Posterior cingulate gyrus (tissue), 11 donors: Measurements from ENCODE around the gene SHC3.

ENCODE experiments used
- DNase-seq, 10 donors: peaks; one replicate each; pipeline versions ENCODE4 v3.0.0 to v3.0.0-alpha.2; 2020 to 2021; ENCODE audit warnings: mixed read lengths in 3 of 10
- intact Hi-C: fragments of 100-400 bp; cut with DNase I; formaldehyde crosslinking; loops from one replicate; pipeline ENCODE4 v1.15.1; 2023

Gene SHC3

DNA sequence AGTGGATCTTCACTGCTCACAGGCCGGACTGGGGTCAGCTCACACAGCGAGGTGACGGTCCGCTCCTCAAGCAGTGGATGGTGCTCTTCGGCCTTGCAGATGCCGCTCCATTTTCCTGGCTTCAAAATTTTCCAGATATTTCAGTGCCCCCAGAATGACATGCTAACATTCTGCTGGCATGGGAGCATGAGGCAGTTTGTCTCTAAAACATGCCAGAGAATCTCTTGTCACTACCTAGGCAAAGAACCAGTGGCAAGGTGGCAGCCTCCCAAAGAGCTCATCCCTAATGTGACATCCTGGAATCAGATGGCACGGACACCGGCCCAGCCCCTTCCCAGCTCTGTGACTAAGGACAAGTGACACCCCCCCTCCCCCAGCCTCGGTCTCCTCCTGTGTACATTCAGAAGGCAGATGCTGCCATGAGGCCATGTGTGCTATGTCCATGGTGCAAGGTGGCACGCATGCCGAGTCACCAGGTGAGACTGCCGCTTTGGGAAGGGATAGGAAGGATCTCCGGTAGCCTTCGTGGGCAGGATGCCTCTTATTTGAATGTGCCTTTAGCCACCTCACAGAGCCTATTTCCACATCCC, 184.7 kb downstream of the SHC3 start:
- peak in 1 of 10 donors; percentile 50 for DNase-seq
- intact Hi-C loops = no loop called here

DNA sequence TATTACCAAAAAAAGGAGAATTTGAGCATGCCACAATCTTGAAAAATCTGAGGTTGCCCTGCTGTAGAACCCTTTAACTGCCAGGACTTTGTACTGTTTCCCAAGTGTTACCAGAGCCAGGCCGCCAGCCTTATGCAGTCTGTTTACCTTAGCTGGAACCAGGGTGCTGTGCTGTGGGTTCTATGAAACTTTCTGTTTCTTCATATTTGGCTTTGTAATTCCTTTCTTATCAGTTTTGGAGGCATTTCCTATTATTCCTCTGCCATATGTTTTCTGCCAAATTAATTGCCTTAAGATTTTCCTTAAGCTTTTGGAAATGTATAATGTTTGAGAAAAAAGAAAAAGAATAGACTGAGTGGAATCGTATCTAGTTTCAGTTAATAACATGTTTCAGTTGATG, 185.3 kb downstream of the SHC3 start:
- no peak for DNase-seq
- intact Hi-C loops = no loop called here

DNA sequence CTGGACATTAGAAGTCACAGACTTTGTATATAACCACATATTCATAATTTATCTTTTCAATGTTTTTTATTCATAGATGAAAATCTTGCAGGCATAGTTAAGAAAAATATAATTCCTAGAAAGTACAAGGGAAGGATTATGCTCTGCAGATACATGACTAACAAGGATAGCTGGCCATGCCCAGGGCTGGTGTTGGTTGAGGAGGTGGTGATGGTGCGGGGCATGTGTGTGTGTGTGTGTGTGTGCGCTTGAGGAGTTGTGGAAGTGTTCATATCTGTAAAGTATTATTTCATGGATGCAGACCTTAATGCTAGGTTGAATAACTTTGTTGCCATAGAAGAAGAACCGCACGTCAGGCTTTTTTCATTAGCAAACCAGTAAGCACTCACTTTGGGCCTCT, 186.1 kb downstream of the SHC3 start:
- intact Hi-C loops = no loop called here
- no peak for DNase-seq

DNA sequence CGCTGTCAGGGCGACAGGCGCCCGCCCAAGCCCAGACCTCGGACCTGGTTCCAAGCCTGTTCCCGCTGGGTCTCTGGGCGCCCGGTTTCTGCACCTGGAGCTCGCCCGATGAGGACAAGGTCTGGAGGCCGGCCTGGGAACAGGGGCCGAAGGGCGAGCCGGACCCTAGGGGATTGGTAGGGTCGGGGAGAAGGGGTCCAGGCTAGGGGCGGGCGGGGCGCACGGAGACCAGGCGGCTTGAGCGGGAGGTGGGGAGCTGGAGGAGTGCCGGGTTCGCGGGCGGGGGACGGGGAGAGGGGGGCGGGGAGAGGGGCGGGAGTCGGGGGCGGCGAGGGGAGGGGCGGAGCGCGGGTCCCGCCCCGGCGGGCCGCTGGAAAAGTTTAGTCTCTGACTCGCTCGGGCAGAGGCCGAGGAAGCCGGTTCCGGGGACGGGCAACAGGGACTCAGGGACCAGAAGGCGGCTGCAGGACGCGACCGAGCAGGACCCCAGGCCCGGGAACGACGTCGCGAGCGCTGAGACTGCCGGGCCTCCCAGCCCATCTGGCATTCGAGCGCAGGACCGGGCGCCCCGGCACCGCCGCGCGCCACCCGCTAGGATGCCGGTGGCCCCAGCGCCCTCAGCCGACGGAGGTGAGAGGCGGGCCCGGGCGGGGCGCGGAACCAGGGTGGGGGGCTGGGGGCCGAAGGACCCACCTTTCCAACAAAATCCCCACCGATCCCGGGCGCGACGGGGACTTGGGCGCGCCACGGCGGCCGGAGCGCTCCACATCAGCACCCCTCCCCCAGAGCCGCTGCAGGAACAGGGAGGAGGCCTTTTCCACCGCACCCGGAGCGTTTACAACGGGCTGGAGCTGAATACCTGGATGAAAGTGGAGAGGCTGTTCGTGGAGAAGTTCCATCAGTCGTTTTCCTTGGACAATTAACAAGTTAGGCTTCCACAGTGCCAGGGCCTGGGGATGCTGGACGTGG, 187.3 kb downstream of the SHC3 start, which contains the start of gene S1PR3:
Gene S1PR3, plus strand, starts transcription at position 403 of the 969 bp plus-strand sequence. CDS start 9,733 bp downstream, outside the sequence.
- peak in 3 of 10 donors; percentile 37 to 84 (median 77) for DNase-seq
- intact Hi-C loops = no loop called here

DNA sequence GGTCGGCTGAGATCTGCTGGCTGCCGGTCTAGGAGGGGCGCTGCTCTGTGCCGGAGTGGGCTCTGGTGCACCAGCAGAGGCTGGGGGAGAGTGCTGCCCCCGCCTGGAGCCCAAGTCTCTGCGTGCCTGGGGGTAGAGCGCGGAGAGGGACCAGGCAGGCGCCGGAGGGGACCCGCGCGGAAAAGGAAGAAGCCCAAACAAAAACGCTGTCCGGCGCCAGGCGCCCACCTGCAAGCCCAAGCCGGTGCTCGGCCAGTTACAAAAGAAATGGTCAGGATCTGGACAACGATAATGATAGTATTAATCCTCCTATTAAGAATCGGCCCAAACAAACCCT, 187.9 kb downstream of the SHC3 start:
- intact Hi-C loops = no loop called here
- DNase-seq = peak in 1 of 10 donors; percentile 80

DNA sequence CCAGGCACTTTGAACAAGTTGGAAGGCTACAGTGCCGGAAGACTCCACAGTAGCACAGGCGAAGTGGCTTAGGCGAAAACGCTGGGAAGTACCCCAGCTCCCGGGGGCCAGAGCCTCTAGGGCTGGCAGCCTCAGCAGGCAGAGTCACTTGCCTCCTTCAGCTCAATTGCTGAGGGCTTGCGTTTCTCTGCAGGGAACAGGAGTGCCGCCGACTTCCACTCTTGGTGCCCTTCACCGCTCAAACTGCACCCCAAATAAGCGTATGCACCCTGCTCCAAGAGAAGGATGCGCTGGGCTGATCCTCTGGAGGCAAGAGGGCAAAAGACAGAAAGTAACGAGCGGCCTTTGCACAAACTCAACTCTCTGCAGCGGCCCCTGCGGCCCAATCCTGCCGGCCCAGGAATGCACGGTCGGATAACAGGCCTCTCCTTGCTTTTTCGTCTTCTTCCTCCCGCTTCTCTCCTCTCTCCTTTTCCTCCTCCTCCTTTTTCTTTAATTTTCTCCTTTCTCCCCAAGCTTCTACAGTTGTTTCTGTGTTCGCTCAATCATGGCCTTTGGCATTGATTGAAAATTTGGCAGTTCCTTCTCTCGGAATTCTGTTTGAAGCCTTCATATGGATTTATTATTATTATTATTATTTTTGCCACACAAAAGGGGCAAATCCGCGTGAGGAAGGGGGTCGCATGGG, 188.4 kb downstream of the SHC3 start:
- intact Hi-C loops = no loop called here
- peak in 1 of 10 donors; percentile 69 for DNase-seq

DNA sequence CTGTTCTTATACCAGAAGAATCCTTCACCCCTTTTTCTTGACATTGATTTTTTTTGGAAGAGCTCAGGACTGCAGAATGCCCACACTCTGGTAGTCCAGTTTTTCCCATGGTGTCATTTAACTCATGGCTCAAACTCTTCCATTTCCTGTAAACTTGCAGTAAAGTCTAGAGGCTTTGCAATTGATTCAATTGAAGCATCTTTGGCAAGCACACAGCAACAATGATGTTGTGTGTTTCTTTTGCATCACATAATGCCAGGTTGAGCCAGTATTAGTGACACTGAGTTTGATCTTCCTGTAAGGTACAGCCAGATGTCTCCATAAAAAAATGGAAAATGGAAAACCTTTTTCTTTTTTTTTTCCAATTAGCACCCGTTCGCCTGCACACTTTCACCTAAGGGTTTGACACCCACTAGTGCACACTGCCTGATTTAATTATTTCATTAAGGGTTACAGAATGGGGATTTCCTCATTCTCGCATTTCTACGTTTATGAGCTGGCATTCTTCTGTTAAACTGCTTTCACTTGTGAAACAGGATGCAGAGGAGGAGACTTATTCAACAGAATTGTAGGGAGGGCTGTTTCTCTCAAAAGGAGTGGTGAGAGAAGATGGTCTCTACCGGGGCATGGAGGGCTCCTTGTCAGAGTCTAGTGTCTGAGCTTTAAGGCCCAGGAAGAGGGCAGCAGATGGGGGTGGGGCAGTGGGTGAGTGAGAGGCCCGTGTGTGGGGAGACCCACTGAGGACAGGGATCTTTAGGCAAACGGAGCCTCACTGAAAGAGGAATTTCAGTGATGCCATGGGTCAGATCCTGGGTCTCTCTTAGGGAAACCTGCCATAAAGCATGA, 189.6 kb downstream of the SHC3 start:
- intact Hi-C loops = no loop called here
- peak in 1 of 10 donors; percentile 10 for DNase-seq

DNA sequence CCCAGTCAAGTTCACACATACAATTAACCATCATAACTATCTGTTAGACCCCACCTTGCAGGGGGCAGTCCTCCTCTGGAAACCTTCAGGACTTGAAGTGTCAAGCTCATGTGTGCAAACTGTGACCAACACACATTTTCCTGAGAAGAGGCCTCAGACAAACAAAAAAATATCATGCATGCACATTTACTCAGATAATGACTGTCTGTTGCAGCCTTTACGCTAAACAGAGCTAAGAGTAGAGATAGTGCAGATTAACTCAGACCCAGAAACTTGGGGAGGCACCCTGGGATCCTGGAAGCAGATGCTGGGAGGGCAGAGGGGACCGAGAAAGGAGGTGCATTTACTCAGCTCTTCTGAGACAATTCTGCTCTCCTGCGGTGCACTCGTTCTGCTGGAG, 191.0 kb downstream of the SHC3 start:
- DNase-seq = no peak

DNA sequence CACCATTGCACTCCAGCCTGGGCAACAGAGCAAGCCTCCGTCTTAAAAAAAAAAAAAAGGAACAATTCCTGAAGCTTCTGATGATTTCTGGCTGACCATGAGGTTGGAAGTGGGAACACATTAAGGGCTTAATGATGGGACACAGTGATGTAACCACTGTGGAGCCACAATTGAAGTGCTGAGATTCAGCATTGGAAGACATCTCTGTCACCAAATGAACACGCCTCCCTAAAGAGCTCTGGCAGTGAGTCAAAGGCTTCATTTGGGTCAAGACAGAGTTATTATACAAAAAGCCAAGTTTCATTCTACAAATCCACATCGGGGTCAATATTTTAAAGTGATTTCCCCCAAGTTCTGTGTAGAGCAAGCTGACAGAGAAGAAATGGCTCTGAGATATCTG, 191.8 kb downstream of the SHC3 start:
- intact Hi-C loops = no loop called here
- DNase-seq = no peak

More for the DNA sequence above, 191.0 kb downstream of the SHC3 start:
- intact Hi-C loops = no loop called here

DNA sequence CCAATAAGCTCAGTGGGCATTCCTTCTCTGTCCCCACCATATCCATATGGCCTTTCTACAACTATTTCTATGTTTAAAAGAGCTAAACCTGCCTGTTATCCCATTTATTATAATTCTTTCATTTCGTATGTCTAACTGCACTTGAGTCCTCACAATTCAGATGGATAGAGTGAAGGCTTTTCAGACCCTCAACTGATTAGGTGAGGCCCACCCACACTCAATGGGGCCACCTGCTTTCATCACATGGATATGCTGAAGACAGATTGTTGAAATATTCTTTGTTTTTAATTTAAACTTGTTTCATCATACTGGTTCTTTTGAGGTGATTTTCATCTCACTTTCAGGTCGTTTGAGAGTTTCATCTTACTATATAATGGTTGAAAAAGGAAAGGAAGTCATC, 193.0 kb downstream of the SHC3 start:
- intact Hi-C loops = no loop called here
- no peak for DNase-seq

DNA sequence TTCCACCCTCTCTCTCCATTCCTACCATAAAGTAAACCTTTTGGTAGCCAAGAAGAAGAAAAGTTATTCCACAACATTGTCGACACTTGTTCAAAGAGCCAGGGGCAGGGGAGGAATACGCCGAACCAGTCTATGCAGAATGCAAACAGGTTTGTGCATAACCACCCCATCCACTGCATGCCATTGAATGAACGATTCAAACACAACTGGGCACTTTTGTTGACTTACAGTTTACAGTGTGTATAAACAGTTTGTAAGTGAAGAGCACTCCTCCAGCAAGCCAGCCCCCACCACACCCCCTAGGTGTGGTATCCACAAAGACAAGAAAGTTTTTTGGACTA, 194.1 kb downstream of the SHC3 start:
- intact Hi-C loops = no loop called here
- DNase-seq = no peak

DNA sequence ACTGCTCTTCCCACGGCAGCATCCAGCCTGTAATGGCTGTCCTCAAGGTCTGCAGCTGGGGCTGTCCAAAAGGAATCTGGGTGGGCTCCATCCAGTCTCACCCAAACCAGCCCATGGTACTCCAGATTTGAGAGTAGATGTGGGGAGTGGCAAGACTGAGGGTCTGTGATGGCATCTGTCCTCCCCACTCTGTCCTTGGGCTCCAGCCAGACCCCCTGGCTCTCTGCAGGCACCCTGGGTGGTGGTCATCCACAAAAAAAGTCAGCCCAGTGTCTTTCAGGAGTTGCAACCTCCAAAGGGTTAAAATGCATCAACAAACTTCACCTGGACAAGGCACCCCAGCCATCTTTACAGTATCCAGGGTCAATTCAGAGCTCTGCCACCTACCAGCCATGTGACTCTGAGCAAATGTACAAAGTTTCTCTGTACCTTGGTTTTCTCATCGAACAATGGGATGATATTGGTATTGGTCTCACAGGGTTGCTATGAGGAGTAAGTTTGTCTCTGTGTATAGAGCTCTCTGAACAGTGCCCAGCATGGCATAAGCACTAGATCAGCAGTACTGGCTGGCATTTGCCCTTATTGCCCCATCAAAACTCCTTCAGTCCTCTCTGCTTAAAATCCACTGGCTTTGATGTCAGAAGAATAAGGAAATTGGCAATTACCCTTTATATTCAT, 194.6 kb downstream of the SHC3 start:
- DNase-seq = no peak
- intact Hi-C loops = no loop called here

DNA sequence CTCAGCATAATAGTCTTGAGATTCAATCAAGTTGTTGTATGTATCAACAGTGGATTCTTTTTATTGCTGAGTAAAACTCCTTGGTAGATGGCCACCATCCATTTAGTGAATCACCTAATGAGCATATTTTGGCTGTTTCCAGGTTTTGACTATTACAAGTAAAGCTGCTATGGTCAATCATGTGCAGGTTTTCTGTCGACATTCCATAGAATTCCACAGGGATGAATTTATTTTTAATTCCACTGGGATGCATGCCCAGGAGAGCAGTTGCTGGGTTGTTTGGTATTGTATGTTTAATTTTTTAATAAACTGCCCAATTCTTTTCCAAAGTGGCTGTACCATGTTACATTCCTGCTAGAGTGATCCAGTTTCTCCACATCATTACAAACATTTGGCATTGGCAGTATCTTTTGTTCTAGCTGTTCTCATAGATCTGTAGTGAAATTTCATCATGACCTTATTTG, 197.8 kb downstream of the SHC3 start:
- intact Hi-C loops = no loop called here
- no peak for DNase-seq

DNA sequence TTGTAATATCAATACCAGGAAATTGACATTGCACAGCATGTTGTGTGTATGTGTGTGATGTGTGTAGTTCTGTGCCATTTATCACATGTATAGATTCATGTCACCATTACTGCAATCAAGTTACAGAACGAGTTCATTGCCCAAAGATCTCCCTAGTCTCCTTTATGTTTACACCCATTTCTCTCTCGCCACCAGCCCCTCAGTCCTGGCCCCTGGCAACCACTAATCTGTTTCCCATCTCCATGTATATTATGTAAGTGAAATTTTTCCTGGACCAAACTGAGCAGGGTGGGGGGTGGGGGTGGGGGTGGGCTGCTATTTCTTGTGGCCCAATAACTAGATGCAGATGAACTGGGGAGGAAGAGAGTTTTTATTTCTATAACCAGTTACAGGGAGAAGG, 198.8 kb downstream of the SHC3 start:
- no peak for DNase-seq

DNA sequence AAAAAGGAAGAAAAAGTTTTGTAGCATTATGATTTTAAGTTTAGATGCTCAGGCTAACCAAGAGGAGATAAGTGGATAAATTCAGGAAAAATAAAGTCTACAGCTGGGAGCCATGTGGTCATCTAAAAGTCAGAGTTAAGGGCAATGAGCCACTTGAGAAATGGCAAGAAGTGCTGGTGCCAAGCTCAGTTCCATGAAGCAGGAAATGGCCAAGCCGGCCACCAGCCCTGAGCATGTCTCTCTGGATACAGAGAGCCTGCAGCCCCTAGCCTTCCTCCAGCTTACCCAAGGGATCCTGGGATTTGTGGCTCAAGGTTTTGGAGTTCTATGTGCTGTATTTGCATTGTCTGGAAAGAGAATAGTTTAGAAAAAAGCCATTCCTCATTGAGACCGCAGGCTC, 199.6 kb downstream of the SHC3 start:
- no peak for DNase-seq
- intact Hi-C loops = no loop called here

More for the DNA sequence above, 198.8 kb downstream of the SHC3 start:
- intact Hi-C loops = no loop called here

DNA sequence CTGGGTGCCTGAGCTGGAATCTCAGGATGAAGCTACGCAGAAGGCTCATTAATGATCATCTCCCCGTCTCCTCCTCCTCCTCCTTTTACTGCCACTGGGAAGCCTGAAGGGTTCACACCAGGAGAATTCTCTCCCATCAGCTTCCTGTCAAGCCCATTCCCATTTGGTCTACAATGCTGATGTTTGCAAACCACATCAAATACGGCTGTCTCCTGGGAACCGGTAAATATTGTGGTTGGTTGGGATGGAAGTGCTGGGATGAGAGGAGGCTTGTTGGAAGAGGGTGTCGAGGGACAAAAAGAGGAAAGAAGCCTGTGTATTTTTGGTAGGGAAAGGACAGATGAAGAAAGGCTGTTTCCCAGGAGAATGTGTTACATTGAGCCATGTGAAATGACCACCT, 200.6 kb downstream of the SHC3 start:
- intact Hi-C loops = no loop called here
- no peak for DNase-seq

DNA sequence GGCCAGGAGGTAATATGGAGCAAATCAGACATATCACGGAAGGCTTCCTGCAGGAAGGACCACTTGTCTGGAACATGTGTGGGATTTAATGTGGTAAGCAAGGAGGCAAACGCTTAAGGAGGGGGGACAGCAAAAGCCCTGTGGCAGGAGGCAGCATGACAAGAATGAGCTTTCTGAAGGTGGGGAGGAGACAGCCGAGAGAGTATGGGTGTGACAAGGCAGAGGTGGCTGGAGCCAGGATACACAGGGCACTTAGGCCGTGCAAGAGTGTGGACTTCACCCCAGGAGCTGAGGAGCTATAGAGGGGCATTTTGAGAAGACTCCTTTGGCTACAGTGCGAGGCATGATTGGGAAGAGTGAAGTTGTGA, 201.7 kb downstream of the SHC3 start:
- intact Hi-C loops = no loop called here
- no peak for DNase-seq

DNA sequence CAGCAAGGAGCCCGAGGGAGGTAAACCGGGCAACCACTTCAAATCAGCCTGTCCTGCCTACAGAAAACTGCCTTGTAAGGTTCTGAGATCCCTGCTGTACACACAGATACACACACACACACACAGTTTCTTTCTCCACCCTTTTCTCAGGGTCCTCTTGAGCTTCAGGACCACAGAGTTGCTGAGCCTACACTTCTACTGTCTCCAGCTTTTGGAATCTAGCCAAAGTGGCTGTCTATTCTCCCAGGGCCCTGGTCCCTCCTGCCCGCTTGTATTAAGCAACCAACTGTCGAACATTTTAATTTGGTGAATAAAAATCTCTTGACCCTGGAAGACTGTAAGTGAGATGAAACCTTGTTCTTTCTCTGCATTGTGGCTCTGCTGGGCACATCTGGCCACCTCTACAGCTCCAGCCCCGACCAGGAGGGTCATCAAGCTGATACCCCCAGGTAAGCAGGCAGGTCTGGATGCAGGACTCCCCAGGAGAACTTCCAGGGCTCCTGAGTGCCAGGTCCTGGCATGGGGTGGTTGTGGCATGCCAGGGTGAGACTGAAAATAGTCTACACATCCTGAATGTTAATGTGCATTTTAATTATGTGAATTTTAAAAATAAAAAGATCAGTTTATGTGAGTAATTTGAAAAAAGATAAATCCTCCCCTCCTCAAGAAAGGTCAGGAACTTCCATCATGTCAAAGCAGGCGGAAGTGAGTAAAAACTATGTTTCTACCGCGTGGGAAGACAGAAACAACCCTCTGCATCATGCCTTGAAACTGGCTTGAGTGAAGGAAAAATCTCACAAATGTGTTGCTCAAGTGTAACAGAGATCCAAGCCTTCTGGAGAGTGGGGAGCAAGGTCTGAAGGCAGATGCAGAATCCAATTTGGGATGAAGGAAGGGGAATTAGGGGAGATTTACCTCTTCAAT, 202.4 kb downstream of the SHC3 start:
- intact Hi-C loops = no loop called here
- DNase-seq = no peak

DNA sequence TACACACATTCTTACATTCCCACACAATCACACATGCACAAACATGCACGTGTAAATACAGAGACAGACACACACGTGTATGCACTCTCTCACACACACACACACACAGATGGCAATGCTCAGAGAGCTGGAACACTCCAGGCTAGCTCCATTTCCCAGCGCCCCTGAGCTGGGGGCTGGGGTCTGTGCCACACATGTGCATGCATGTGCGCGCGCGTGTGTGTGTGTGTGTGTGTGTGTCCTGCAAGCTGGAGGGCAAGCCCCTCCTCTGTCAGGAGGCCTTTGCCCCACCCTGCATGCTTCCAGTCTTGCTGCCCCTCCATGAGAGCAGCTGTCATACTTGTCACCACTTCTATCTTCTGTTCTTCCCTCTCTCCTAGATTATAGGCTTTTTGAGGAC, 204.0 kb downstream of the SHC3 start:
- intact Hi-C loops = no loop called here
- DNase-seq = no peak
